ENCODE data around the gene RDH13. TPM values are rescaled to one million over a fixed set of nuclear protein-coding genes. Genes with fewer than 3 reads are reported as not detected.
"Not testable (repeated sequence)": the region's sequence is repeated elsewhere in the genome, so short reads cannot be mapped to it uniquely, and the experiment has no call there.

Gene RDH13
- total and polyA plus RNA-seq, 8 donors = 10.9 to 27.1 (median 14.5) TPM

DNA sequence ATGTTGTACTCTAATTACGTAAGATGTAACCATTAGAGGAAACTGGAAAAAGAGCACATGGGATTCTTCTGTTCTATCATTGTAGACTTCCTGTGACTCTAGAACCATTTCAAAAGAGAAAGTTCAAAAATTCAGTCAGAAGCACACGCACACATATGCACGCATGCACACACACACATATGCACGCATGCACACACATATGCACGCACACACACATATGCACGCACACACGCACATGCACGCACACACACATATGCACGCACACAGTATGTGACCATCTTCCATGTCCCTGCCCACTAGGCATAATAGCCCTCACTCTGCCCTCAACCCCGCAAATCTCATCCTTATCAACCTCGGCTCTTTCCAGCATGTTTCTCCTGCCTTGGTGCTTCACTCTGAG is 38.8 kb downstream of the RDH13 start:
- Histone ChIP-seq H3K9me3 (no peaks in the 10 kb centered on the region), H3K27me3 (no peaks in the 10 kb centered on the region), H3K27ac (no peak overlapping the region), H3K36me3 (no peaks in the 10 kb centered on the region), H3K4me1 (no peaks in the 10 kb centered on the region), H3K4me3 (no peak overlapping the region)
- FAIRE-seq (no peak), DNase-seq (no peak), ATAC-seq (no peak)
- 73 to 77% methylated on average over 11 of the region's 11 CpGs for WGBS, 2 donors
- intact Hi-C loops (cut with DNase I) = no loop called here
- TF ChIP-seq, protein P1, sequence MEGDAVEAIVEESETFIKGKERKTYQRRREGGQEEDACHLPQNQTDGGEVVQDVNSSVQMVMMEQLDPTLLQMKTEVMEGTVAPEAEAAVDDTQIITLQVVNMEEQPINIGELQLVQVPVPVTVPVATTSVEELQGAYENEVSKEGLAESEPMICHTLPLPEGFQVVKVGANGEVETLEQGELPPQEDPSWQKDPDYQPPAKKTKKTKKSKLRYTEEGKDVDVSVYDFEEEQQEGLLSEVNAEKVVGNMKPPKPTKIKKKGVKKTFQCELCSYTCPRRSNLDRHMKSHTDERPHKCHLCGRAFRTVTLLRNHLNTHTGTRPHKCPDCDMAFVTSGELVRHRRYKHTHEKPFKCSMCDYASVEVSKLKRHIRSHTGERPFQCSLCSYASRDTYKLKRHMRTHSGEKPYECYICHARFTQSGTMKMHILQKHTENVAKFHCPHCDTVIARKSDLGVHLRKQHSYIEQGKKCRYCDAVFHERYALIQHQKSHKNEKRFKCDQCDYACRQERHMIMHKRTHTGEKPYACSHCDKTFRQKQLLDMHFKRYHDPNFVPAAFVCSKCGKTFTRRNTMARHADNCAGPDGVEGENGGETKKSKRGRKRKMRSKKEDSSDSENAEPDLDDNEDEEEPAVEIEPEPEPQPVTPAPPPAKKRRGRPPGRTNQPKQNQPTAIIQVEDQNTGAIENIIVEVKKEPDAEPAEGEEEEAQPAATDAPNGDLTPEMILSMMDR (IDR thresholded peaks at IDR 0.05) = no peak

DNA sequence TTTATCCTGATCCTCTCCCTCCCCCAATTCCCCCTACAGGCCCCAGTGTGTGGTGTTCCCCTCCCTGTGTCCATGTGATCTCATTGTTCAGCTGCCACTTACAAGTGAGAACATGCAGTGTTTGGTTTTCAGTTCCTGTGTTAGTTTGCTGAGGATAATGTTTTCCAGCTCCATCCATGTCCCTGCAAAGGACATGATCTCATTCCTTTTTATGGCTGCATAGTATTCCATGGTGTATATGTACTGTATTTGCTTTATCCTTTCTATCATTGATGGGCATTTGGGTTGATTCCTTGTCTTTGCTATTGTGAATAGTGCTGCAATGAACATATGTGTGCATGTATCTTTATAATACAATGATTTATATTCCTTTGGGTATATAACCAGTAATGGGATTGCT is 42.6 kb downstream of the RDH13 start:
- H3K27ac ChIP-seq; intact Hi-C loops (cut with DNase I); H3K9me3 ChIP-seq; DNase-seq; H3K36me3 ChIP-seq; FAIRE-seq; H3K4me1 ChIP-seq; ATAC-seq; H3K27me3 ChIP-seq; H3K4me3 ChIP-seq: not testable (repeated sequence)

DNA sequence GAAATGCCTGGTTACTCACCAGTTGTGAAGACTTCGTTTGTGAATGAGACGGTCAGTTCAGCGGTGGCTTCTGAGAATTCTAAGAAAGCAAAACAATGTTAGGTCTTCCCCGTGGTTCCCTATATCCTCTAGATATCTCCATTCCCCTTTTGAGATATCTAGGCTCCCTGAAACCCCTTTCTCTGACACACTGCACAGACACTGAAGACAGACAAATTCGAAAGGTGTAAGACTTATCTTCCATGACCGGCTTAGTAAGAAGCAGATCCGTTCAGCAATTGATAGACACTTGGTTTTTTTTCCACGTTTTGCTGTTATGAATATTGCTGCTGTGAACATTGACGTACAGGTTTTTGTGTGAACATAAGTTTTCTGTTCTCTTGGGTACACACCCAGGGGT is 44.3 kb downstream of the RDH13 start:
- 57 to 69% methylated on average over 9 of the region's 9 CpGs for WGBS, 2 donors

DNA sequence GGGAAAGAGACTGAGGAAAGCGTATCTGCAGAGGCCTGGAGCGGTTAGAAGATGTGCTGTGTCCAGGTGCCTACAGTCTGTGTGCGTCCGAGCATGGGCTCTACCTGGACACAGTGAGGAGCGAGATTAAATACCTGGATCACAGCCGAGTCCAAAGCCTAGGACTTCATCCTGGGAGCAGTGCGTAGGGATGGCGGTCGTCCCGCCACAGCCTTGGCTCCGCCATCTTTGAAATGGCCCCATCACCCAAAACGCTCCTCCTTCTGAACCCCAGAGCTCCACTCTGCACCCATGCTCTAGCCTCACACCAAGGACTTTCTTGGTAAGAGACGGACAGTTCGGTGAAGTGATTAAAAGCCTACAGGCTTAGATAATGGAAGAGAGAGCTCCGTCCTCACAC is 44.7 kb downstream of the RDH13 start:
- TF ChIP-seq, protein P1 (IDR thresholded peaks at IDR 0.05) = no peak
- WGBS, 2 donors = 68 to 87% methylated on average over 15 of the region's 15 CpGs
- FAIRE-seq = no peak
- H3K4me3 ChIP-seq = no peak overlapping the region
- DNase-seq = no peak
- H3K4me1 ChIP-seq = no peaks in the 10 kb centered on the region
- intact Hi-C loops (cut with DNase I) = no loop called here
- H3K27me3 ChIP-seq = no peaks in the 10 kb centered on the region
- H3K9me3 ChIP-seq = no peaks in the 10 kb centered on the region
- no peaks in the 10 kb centered on the region for H3K36me3 ChIP-seq
- ATAC-seq = no peak
- H3K27ac ChIP-seq = no peak overlapping the region

More for the DNA sequence above, 44.3 kb downstream of the RDH13 start:
- H3K9me3 ChIP-seq = no peaks in the 10 kb centered on the region
- DNase-seq (no peak), FAIRE-seq (no peak), ATAC-seq (no peak)
- no peak overlapping the region for H3K4me3 ChIP-seq
- H3K27me3 ChIP-seq = no peaks in the 10 kb centered on the region
- H3K27ac ChIP-seq = no peak overlapping the region
- intact Hi-C loops (cut with DNase I) = no loop called here
- no peaks in the 10 kb centered on the region for H3K4me1 ChIP-seq
- TF ChIP-seq, protein P1 (IDR thresholded peaks at IDR 0.05) = no peak
- no peaks in the 10 kb centered on the region for H3K36me3 ChIP-seq

DNA sequence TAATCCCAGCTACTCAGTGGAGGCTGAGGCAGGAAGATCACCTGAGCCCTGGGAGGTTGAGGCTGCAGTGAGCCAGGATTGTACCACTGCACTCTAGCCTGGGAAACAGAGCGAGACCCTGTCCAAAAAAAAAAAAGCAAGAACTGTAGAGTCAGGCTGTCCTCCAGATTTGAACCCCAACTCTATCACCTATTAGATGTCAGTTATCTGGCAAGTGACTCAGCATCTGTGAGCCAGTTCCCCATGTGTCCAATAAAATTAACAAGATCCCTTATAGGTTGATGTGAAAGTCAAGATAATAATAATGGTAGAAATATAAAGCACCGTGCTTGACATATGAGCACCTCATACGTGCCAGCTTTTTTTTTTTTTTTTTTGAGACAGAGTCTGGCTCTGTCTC is 46.9 kb downstream of the RDH13 start:
- H3K27me3 ChIP-seq = no peaks in the 10 kb centered on the region
- no peaks in the 10 kb centered on the region for H3K4me1 ChIP-seq
- no peaks in the 10 kb centered on the region for H3K9me3 ChIP-seq
- TF ChIP-seq, protein P1 (IDR thresholded peaks at IDR 0.05) = no peak
- no peaks in the 10 kb centered on the region for H3K36me3 ChIP-seq
- ATAC-seq (no peak), FAIRE-seq (no peak), DNase-seq (no peak)
- intact Hi-C loops (cut with DNase I) = no loop called here
- no peak overlapping the region for H3K27ac ChIP-seq
- WGBS, 2 donors = 51 to 61% methylated on average over 3 of the region's 3 CpGs
- H3K4me3 ChIP-seq = no peak overlapping the region

DNA sequence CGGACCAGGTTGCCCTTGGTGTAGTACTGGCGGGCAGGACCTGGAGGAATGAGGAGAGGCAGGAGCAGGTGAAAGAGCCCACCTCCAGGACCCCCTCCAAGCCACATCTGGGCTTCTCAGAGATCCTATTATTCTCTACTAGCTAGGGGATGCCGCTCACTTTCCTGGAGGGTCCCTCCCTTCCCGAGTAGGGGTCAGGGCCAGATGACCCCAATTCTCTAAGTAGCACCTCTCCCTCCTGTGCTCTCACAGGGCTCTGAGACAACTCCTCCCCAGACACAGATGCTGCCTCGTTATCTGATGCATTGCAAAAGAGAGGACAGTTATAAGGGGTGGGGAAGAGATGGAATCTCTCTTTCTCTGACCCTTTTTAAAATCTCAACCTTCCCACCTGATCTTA is 47.8 kb downstream of the RDH13 start:
- no peaks in the 10 kb centered on the region for H3K4me1 ChIP-seq
- H3K27ac ChIP-seq = no peak overlapping the region
- no peak for DNase-seq
- 35 to 58% methylated on average over 5 of the region's 5 CpGs for WGBS, 2 donors
- H3K4me3 ChIP-seq = no peak overlapping the region
- no peaks in the 10 kb centered on the region for H3K9me3 ChIP-seq
- TF ChIP-seq, protein P1 (IDR thresholded peaks at IDR 0.05) = no peak
- H3K27me3 ChIP-seq = no peaks in the 10 kb centered on the region
- no peak for FAIRE-seq
- no peaks in the 10 kb centered on the region for H3K36me3 ChIP-seq
- intact Hi-C loops (cut with DNase I) = no loop called here
- ATAC-seq = no peak

Measured in pancreas (tissue), 10 donors.